Endodermal cell (in vitro differentiated cells): ENCODE measurements around the gene TMEM255B. TPM values are rescaled to one million over a fixed set of nuclear protein-coding genes. Genes with fewer than 3 reads are reported as not detected.

Experiments
- DNase-seq: peaks from one replicate; pipeline ENCODE4 v3.0.0-alpha.2; 2017
- H3K27ac ChIP-seq: 2 replicates; pipeline ENCODE4 v1.5.1; 2013; ENCODE audit warnings: mild to moderate bottlenecking, low read depth, low read length, moderate library complexity
- H3K27me3 ChIP-seq: 2 replicates; pipeline ENCODE4 v1.6.1; 2013; ENCODE audit warnings: mild to moderate bottlenecking, low read length, moderate library complexity; ENCODE audit not compliant: insufficient read depth, control insufficient read depth, poor library complexity, severe bottlenecking
- H3K36me3 ChIP-seq: 2 replicates; pipeline ENCODE4 v1.7.0; 2013; ENCODE audit warnings: mild to moderate bottlenecking, low read length, moderate library complexity; ENCODE audit not compliant: control insufficient read depth, insufficient read depth
- H3K4me1 ChIP-seq: one replicate; pipeline ENCODE4 v1.7.0; 2013; ENCODE audit warnings: low read length; ENCODE audit not compliant: control insufficient read depth, insufficient read depth
- H3K4me3 ChIP-seq: 2 replicates; pipeline ENCODE4 v1.5.1; 2013; ENCODE audit warnings: mild to moderate bottlenecking, low read length, moderate library complexity
- H3K9ac ChIP-seq: 2 replicates; pipeline ENCODE4 v1.6.1; 2013; ENCODE audit warnings: mild to moderate bottlenecking, low read length, moderate library complexity; ENCODE audit not compliant: poor library complexity, severe bottlenecking; ENCODE audit errors: extremely low read depth
- H3K9me3 ChIP-seq: 2 replicates; pipeline ENCODE4 v1.6.1; 2013; ENCODE audit warnings: mild to moderate bottlenecking, low read length, moderate library complexity; ENCODE audit not compliant: control insufficient read depth
- H3K27ac Mint-ChIP-seq: 2 replicates; pipeline ENCODE4 v1.8.0; 2020; ENCODE audit warnings: mixed read lengths
- H3K27me3 Mint-ChIP-seq: 2 replicates; pipeline ENCODE4 v1.8.0; 2021; ENCODE audit warnings: mild to moderate bottlenecking, mixed read lengths; ENCODE audit not compliant: insufficient read depth
- H3K36me3 Mint-ChIP-seq: 2 replicates; pipeline ENCODE4 v1.8.0; 2020; ENCODE audit warnings: low read depth, mixed read lengths
- H3K4me1 Mint-ChIP-seq: 2 replicates; pipeline ENCODE4 v1.8.0; 2020; ENCODE audit warnings: mixed read lengths
- H3K4me3 Mint-ChIP-seq: 2 replicates; pipeline ENCODE4 v1.8.0; 2020; ENCODE audit warnings: mild to moderate bottlenecking, moderate library complexity, mixed read lengths
- H3K9me3 Mint-ChIP-seq: 2 replicates; pipeline ENCODE4 v1.8.0; 2020; ENCODE audit warnings: mild to moderate bottlenecking, mixed read lengths
- WGBS, 2 experiments: methylation state at CpG; one replicate each; pipeline versions ENCODE4 v1.1.5 to v1.1.7; 2013; ENCODE audit warnings: missing lambda C conversion rate in 2 of 2, mixed read lengths in 1 of 2; ENCODE audit not compliant: insufficient coverage in 1 of 2, insufficient read length in 1 of 2; 5-methylcytosine and 5-hydroxymethylcytosine counted together
- total RNA-seq, 2 donors: library from RNA; stranded (reverse); fragmentation: NEBNext Ultra II Directional in 1 of 2; extraction: Animal tissue kit (Norgen Biotek cat#: 25700) in 1 of 2; gene quantifications; 2 replicates in 1 of 2; 3 replicates in 1 of 2; pipeline ENCODE4 v1.2.1, GENCODE V29; 2021
- TF ChIP-seq, protein P1 (sequence below): fragments of 200-600 bp; sonication (generic); conservative IDR thresholded peaks from 2 replicates; pipeline ENCODE4 v1.5.0; 2021; ENCODE audit warnings: antibody characterized with exemption, mild to moderate bottlenecking

The TMEM255B gene
- total RNA-seq, 2 donors from 2014 or later = 0.55 to 2.1 TPM

DNA sequence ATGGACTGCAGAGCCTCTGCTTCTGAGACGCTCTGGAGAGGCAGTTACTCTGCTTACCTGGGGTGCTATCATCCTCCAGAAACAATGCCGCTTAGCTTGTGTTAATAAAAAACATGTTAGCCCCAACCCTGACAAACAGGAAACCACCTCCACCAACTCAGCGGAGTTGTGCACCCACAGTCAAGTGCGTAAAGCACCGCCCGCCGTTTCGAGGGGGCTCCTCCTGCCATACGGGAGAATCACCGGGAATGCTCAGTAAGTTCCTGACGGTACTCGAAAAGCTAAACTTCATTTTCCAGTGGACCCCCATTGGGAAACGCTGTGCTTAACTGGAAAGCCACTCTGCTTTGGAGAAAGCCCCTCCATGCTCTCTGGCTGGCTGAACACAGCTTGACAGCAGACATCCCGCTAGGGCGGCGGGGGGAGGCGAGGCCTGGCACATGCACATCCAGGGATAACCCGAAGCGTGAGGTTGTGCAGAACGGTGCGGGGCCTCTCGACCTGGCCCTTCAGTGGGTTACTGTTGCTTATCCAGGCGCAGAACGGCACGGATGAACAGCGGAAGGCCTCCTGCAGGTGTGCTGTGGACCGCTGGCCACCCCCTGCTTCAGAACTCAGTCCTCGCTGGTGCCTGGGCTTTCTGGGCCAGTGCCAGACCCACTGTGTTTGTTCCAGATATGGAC is 87.8 kb downstream of the TMEM255B start:
- H3K9ac ChIP-seq = no peak overlapping the region
- no peak overlapping the region for H3K27ac ChIP-seq

DNA sequence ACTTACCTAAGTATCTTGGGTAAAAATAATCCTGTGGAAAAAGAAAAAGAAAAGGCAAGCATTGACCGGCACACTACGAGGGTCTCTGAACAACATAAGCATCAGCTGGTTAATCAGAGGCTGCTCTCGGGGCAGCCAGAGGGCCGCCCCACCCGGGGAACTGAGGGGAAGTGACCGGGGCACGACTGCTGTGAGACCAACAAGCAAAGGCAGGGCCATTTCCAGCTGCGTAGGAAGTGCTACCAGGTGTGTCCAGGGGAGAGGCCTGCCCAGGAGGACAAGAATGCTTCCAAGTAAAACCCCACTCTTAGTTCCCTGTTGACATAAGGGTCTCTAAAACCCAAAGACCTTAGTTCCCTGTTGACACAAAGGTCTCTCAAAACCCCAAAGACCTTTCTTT is 89.0 kb downstream of the TMEM255B start:
- Histone ChIP-seq H3K27ac (no peak overlapping the region), H3K9me3 (no peaks in the 10 kb centered on the region), H3K27me3 (no peaks in the 10 kb centered on the region), H3K4me3 (no peak overlapping the region), H3K36me3 (peaks cover 14% of the 10 kb centered on the region), H3K4me1 (no peaks in the 10 kb centered on the region), H3K9ac (no peak overlapping the region)
- H3K36me3 Mint-ChIP-seq = peaks cover 2% of the 10 kb centered on the region
- no peak overlapping the region for H3K4me3 Mint-ChIP-seq
- TF ChIP-seq, protein P1, sequence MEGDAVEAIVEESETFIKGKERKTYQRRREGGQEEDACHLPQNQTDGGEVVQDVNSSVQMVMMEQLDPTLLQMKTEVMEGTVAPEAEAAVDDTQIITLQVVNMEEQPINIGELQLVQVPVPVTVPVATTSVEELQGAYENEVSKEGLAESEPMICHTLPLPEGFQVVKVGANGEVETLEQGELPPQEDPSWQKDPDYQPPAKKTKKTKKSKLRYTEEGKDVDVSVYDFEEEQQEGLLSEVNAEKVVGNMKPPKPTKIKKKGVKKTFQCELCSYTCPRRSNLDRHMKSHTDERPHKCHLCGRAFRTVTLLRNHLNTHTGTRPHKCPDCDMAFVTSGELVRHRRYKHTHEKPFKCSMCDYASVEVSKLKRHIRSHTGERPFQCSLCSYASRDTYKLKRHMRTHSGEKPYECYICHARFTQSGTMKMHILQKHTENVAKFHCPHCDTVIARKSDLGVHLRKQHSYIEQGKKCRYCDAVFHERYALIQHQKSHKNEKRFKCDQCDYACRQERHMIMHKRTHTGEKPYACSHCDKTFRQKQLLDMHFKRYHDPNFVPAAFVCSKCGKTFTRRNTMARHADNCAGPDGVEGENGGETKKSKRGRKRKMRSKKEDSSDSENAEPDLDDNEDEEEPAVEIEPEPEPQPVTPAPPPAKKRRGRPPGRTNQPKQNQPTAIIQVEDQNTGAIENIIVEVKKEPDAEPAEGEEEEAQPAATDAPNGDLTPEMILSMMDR = no peak
- H3K4me1 Mint-ChIP-seq = peaks cover 10% of the 10 kb centered on the region
- H3K27ac Mint-ChIP-seq = no peak overlapping the region
- WGBS, 2 experiments = 89 to 96% methylated on average over 7 to 8 of the region's 8 CpGs
- DNase-seq = peak; percentile 34
- no peaks in the 10 kb centered on the region for H3K9me3 Mint-ChIP-seq
- H3K27me3 Mint-ChIP-seq = no peaks in the 10 kb centered on the region

More for the DNA sequence above, 87.8 kb downstream of the TMEM255B start:
- H3K36me3 ChIP-seq = peaks cover 14% of the 10 kb centered on the region
- H3K27me3 Mint-ChIP-seq = no peaks in the 10 kb centered on the region
- no peaks in the 10 kb centered on the region for H3K9me3 ChIP-seq
- WGBS, 2 experiments = 93 to 96% methylated on average over 22 to 28 of the region's 28 CpGs
- TF ChIP-seq, protein P1 = no peak
- peaks cover 2% of the 10 kb centered on the region for H3K36me3 Mint-ChIP-seq
- no peak overlapping the region for H3K4me3 Mint-ChIP-seq
- no peak overlapping the region for H3K27ac Mint-ChIP-seq
- H3K9me3 Mint-ChIP-seq = no peaks in the 10 kb centered on the region
- no peaks in the 10 kb centered on the region for H3K4me1 ChIP-seq
- no peaks in the 10 kb centered on the region for H3K27me3 ChIP-seq
- no peak overlapping the region for H3K4me3 ChIP-seq
- peak; percentile 32 for DNase-seq
- H3K4me1 Mint-ChIP-seq = peaks cover 9% of the 10 kb centered on the region

DNA sequence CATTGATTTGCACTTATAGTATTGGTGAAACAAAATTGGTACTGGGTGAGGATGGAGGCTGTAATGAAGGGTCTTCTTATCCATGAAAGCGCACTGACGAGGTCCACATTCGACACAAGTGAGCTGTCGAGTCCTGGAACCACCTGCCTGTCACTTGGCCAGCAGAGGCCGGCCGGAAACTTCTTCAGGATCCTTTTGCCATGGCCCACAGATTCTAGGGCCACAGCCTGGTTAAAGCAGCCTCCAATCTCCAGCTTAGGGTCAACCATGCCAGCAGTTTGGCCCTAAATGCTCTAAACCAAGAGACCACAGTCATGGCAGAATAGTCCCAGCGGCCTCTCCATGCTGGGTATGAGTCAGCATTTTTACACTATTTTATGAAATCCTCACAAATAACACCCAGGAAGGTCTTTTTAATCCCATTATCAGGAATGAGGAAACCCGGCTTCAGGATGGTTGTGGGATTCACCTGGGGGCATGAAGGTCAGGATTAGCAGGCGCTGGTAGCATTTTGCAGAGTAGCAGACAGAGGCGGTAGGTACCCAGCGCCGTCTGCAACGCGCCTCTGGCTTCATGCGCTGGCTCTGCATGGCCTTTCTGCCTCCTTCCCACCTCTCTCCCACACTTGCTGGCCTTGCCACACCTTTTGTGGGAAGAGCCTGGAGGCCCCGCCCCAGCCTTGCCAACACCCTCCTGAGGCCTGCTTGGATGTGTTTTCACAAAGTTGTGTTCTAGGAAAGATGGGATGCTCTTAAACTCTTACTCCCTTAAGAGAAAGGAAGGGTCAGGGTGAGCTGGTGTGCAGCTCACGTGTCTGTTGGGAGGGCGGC is 89.6 kb downstream of the TMEM255B start:
- peaks cover 16% of the 10 kb centered on the region for H3K4me1 Mint-ChIP-seq
- H3K9ac ChIP-seq = no peak overlapping the region
- peaks cover 14% of the 10 kb centered on the region for H3K36me3 ChIP-seq
- H3K9me3 Mint-ChIP-seq = no peaks in the 10 kb centered on the region
- H3K9me3 ChIP-seq = no peaks in the 10 kb centered on the region
- no peaks in the 10 kb centered on the region for H3K4me1 ChIP-seq
- 89% methylated on average over 8 to 18 of the region's 18 CpGs for WGBS, 2 experiments
- H3K36me3 Mint-ChIP-seq = peaks cover 2% of the 10 kb centered on the region
- TF ChIP-seq, protein P1 = no peak
- H3K4me3 ChIP-seq = no peak overlapping the region
- no peak overlapping the region for H3K27ac ChIP-seq
- no peak overlapping the region for H3K27ac Mint-ChIP-seq
- H3K27me3 Mint-ChIP-seq = no peaks in the 10 kb centered on the region
- H3K27me3 ChIP-seq = no peaks in the 10 kb centered on the region
- H3K4me3 Mint-ChIP-seq = no peak overlapping the region
- DNase-seq = peak; percentile 74
